ENCODE measurements around the gene PDE11A. TPM values are rescaled to one million over a fixed set of nuclear protein-coding genes. Genes with fewer than 3 reads are reported as not detected.

PDE11A gene
- total and polyA plus RNA-seq, 2 of the 8 experiments (the other 6 are each of a cell fraction or from before 2014, with no cell fraction given), result 0.19 to 0.23 TPM

- FAIRE-seq (no peak), DNase-seq (ENCODE audit: low read depth in 1 of 2, low spot score in 2 of 2) (no peak)
- Histone ChIP-seq H2BK12ac (ENCODE audit: low read depth, low read length) (no peak overlapping the region), H3K56ac (replicated peaks; ENCODE audit: insufficient read length, low read depth, low read length) (no peak overlapping the region), H3K4me1 (replicated peaks in 1 of 4; ENCODE audit: control insufficient read depth in 3 of 4, insufficient read depth in 4 of 4, low read length in 3 of 4) (no peaks in the 10 kb centered on the region), H3K23me2 (ENCODE audit: low read depth, low read length) (no peaks in the 10 kb centered on the region), H3K18ac (ENCODE audit: extremely low read depth, low read length) (no peak overlapping the region), H3K9me3 (ENCODE audit: insufficient read depth in 2 of 2, low read depth in 1 of 2, low read length in 1 of 2) (no peaks in the 10 kb centered on the region), H3K4me2 (ENCODE audit: insufficient read depth in 1 of 2, low read depth in 2 of 2, low read length in 2 of 2) (no peak overlapping the region), H2AFZ (ENCODE audit: low read length) (no peak overlapping the region), H4K8ac (ENCODE audit: extremely low read depth, insufficient read depth, low read length) (no peak overlapping the region), H2BK15ac (ENCODE audit: low read length) (no peak overlapping the region), H4K91ac (replicated peaks; ENCODE audit: insufficient read length, low read length) (no peak overlapping the region), H2BK20ac (ENCODE audit: low read length) (no peak overlapping the region), H3K4ac (replicated peaks; ENCODE audit: insufficient read length, low read depth, low read length) (no peak overlapping the region), H3K23ac (ENCODE audit: insufficient read length) (no peak overlapping the region), H3K4me3 (ENCODE audit: extremely low read depth in 1 of 4, insufficient read depth in 2 of 4, low read depth in 3 of 4, low read length in 4 of 4) (no peak overlapping the region), H3K14ac (ENCODE audit: insufficient read length) (no peak overlapping the region), H3K79me1 (ENCODE audit: low read depth, low read length) (no peaks in the 10 kb centered on the region), H3K36me3 (ENCODE audit: control insufficient read depth in 2 of 4, insufficient read depth in 4 of 4, low read length in 3 of 4) (no peaks in the 10 kb centered on the region), H4K5ac (ENCODE audit: insufficient read length, low read depth, low read length) (no peak overlapping the region), H4K20me1 (replicated peaks in 1 of 2; ENCODE audit: control insufficient read depth in 1 of 2, insufficient read depth in 2 of 2, low read length in 2 of 2) (no peaks in the 10 kb centered on the region), H3K27me3 (replicated peaks in 1 of 4; ENCODE audit: control insufficient read depth in 3 of 4, extremely low read depth in 1 of 4, insufficient read depth in 3 of 4, low read length in 3 of 4) (no peaks in the 10 kb centered on the region; a peak in 1 of 7 replicates), H3K9ac (replicated peaks in 1 of 4; ENCODE audit: extremely low read depth in 1 of 4, low read depth in 3 of 4, low read length in 3 of 4) (no peak overlapping the region), H3K79me2 (ENCODE audit: control insufficient read depth in 1 of 2, insufficient read depth in 2 of 2, low read length in 2 of 2) (no peaks in the 10 kb centered on the region), H3K27ac (ENCODE audit: low read depth, low read length) (no peak overlapping the region), H2BK5ac (ENCODE audit: low read depth, low read length) (no peak overlapping the region), H2AK5ac (ENCODE audit: low read depth, low read length) (no peak overlapping the region), H2BK120ac (replicated peaks; ENCODE audit: low read depth, low read length) (no peak overlapping the region)
- ChIA-PET POLR2A (ENCODE audit: partially characterized antibody) (no interaction called here), CTCF (ENCODE audit: partially characterized antibody) (interaction anchor here (0.9 to 1.6 kb wide), 3 partner anchors 11 to 221 kb away, joined by 3 to 5 read pairs (median 4); no protein-coding TSS in a partner anchor)
- WGBS, 2 experiments (ENCODE audit: extremely low coverage in 1 of 2, insufficient coverage in 1 of 2, insufficient read length in 1 of 2, insufficient replicate concordance in 2 of 2, low coverage in 1 of 2, low lambda C conversion rate in 2 of 2, missing lambda C conversion rate in 1 of 2), result 86% methylated on average over 2 of the region's 2 CpGs; no CpG with 5 or more reads in 1 of the 2 experiments
- TF ChIP-seq RXRA (IDR thresholded peaks at IDR 0.05; ENCODE audit: insufficient read depth, low read depth, low read length) (no peak), SIX5 (IDR thresholded peaks at IDR 0.05; ENCODE audit: low read depth, low read length) (no peak), NRF1 (IDR thresholded peaks at IDR 0.05; ENCODE audit: low read depth, low read length) (no peak), SIRT6 (IDR thresholded peaks at IDR 0.05; ENCODE audit: low read length) (no peak), TEAD4 (IDR thresholded peaks at IDR 0.05; ENCODE audit: low read depth, low read length) (no peak), JUN (IDR thresholded peaks at IDR 0.05; ENCODE audit: low read depth, low read length) (no peak)
Measured at GRCh38 chr2:177710889-177711288, 361.7 kb downstream of the PDE11A start.

Data from H1 (cell line).